Inferior parietal cortex (tissue), 1 donor: ENCODE results near the gene PTPRM.
A peak's percentile ranks its signal among the peaks of the same experiment; 100 is the strongest.

Experiments
- DNase-seq: peaks from one replicate; pipeline ENCODE4 v3.0.0-alpha.2; 2016; ENCODE audit errors: extremely low spot score

PTPRM gene

GRCh38 chr18:7757175-7757574 lies 190.1 kb downstream of the PTPRM start:
- no peak for DNase-seq

- DNase-seq: no peak
These were observed 191.6 kb downstream of the PTPRM start for GRCh38 chr18:7758764-7759163.

- DNase-seq: no peak
These were observed 194.1 kb downstream of the PTPRM start for GRCh38 chr18:7760967-7761948.

GRCh38 chr18:7764405-7764804 lies 197.3 kb downstream of the PTPRM start:
- no peak for DNase-seq

- no peak for DNase-seq
These were observed 199.2 kb downstream of the PTPRM start for GRCh38 chr18:7766346-7766745.

GRCh38 chr18:7766817-7767216 lies 199.7 kb downstream of the PTPRM start:
- DNase-seq: no peak

GRCh38 chr18:7770908-7771307 lies 203.8 kb downstream of the PTPRM start:
- DNase-seq: no peak

GRCh38 chr18:7772510-7772888 lies 205.4 kb downstream of the PTPRM start:
- no peak for DNase-seq

GRCh38 chr18:7772951-7773350 lies 205.8 kb downstream of the PTPRM start:
- no peak for DNase-seq

GRCh38 chr18:7775128-7775527 lies 208.0 kb downstream of the PTPRM start:
- DNase-seq: no peak

- no peak for DNase-seq
These were observed 208.7 kb downstream of the PTPRM start for GRCh38 chr18:7775843-7776242.

- no peak for DNase-seq
These were observed 211.1 kb downstream of the PTPRM start for GRCh38 chr18:7778181-7778580.

- no peak for DNase-seq
These were observed 212.1 kb downstream of the PTPRM start for GRCh38 chr18:7779211-7779610.

GRCh38 chr18:7784171-7784570 lies 217.1 kb downstream of the PTPRM start:
- DNase-seq: no peak

- DNase-seq: no peak
These were observed 219.5 kb downstream of the PTPRM start for GRCh38 chr18:7786569-7786968.

GRCh38 chr18:7787339-7787738 lies 220.2 kb downstream of the PTPRM start:
- DNase-seq: no peak

GRCh38 chr18:7789856-7790552 lies 222.9 kb downstream of the PTPRM start:
- DNase-seq: peak; percentile 47

GRCh38 chr18:7793100-7793499 lies 226.0 kb downstream of the PTPRM start:
- DNase-seq: no peak

GRCh38 chr18:7803956-7804469 lies 236.9 kb downstream of the PTPRM start:
- no peak for DNase-seq

- DNase-seq: no peak
These were observed 238.0 kb downstream of the PTPRM start for GRCh38 chr18:7805096-7805495.

- DNase-seq: no peak
These were observed 238.8 kb downstream of the PTPRM start for GRCh38 chr18:7805880-7806279.

- DNase-seq: no peak
These were observed 240.9 kb downstream of the PTPRM start for GRCh38 chr18:7807936-7808453.
